Stimulated activated CD4-positive, alpha-beta T cell treated with anti-CD3 and anti-CD28 coated beads, Interleukin-4, amount 100 ng/mL, for 1 hour (primary cell): Measurements from ENCODE around the gene KIAA0319L.

Experiments
- DNase-seq: peaks from one replicate; pipeline ENCODE4 v3.0.0-alpha.2; 2020

Gene KIAA0319L

GRCh38 chr1:35535243-35535642 lies 22.0 kb downstream of the KIAA0319L start:
- DNase-seq = no peak

DNA sequence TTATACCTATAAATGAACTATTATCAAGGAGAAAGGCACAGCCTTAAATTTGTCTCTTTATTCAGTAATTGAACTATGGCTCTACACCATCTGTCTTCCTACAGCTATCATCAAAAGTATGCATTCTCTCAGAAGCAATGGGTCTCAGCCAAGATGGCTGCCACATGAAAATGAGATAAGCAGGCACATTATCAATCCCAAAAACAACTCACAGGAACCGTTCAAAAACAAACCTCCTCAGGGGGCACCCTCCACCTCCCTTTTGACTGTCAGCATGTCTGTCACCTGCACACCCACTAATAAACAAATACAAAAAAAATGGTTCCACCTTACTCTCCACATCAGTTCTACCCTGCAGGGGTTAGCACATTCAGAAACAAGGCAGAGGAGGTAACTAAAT lies 23.6 kb downstream of the KIAA0319L start:
- DNase-seq = no peak

- no peak for DNase-seq
Measured at GRCh38 chr1:35532497-35533223, 24.5 kb downstream of the KIAA0319L start.

DNA sequence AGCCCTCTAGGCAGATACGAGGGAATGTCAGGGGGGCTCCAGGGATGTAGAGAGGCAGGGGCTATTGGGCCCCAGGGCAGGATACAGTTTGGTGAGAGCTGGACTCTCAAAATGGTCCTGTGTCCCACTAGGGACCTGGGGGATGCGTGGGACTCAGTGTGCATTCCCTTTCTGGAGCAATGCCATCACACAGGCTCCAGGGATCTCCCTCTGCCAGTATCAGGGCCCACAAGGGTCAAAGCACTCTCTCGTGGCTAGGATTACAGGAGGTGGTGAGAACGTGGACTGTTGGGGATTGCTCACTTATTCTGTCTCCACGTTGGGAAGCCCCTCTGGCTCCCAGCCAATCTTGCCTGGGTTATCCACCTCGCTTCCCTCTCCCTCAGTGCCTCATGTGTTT lies 25.8 kb downstream of the KIAA0319L start:
- DNase-seq = no peak

DNA sequence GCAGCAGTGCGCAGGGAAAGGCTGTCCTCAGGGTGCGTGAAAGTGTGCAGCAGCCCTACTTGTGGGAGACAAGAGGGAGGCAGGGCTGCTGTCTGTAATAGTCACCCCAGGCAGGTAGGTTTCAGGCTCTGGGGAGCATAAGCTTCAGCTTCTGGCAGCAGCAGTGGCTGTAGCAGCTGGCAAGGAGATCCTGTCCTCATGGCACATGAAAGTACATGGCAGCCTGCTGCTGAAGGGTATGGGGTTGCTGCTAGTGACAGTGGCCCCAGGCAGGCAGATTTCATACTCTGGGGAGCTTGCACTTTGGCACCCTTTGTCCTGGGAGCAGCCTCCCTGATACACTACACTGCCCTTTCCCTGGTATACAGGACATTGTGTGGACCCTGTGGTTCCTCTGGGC lies 26.3 kb downstream of the KIAA0319L start:
- DNase-seq = no peak

DNA sequence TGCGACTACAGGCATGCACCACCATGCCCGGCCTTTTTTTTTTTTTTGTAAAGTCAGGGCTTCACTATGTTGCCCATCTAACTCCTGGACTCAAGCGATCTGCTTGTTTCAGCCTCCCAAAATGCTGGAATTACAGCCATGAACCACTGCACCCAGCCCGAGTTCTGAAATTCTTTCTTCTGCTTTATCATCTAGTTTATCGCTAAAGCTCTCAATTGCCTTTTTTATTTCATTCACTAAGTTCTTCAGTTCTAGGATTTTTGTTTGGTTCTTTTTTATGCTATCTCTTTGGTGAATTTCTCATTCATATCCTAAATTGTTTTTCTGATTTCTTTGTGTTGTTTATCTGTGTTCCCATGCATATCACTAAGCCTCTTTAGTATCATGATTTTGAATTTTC lies 27.0 kb downstream of the KIAA0319L start:
- DNase-seq = no peak

DNA sequence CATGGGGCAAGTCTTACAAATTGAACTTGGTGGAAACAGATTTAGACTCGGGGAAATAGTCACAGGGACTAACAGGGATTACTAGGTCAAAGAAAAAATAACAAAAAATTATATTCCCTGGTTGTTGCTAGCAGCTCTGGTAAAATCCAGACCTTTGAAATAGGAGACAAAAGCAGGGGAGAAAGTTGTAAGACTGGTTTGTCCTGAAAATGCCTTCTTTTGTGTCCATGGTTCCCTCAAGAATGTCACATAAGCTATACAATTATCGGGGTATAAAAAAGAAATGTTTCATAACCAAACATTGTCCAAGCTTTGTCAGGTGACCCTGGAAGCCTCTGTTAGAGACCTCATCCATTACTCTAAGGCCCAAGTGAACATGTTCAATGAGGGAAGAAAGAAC lies 33.1 kb downstream of the KIAA0319L start:
- DNase-seq = no peak

DNA sequence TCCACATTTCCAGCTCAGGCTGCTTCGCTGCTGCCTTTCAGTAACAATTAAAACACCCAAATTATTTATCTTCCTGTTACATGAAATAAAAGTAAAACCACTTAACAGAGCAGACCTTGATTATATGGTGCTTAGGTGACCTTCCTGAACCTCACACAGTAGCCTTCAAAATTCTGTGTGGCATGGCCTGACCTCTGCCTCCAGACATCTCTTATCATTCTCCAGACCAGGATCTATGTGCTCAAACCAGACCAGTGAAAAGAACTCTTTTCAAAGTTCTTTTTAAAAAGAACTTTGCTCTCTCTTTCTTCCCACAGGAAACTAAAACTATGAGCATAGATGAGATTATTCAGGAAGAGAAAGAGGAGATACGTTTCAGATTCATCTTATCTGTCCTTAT lies 37.8 kb downstream of the KIAA0319L start:
- DNase-seq = no peak

DNA sequence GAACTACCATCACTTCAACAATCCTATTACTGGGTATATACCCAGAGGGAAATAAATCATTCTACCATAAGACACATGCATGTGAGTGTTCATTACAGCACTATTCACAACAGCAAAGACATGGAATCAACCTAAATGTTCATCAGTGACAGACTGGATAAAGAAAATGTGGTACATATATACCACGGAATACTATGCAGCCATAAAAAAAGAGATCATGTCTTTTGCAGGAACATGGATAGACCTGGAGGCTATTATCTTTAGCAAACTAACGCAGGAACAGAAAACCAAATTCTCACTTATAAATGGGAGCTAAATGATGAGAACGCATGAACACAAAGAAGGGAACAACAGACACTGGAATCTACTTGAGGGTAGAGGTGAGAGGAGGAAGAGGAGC lies 39.0 kb downstream of the KIAA0319L start:
- DNase-seq = no peak

DNA sequence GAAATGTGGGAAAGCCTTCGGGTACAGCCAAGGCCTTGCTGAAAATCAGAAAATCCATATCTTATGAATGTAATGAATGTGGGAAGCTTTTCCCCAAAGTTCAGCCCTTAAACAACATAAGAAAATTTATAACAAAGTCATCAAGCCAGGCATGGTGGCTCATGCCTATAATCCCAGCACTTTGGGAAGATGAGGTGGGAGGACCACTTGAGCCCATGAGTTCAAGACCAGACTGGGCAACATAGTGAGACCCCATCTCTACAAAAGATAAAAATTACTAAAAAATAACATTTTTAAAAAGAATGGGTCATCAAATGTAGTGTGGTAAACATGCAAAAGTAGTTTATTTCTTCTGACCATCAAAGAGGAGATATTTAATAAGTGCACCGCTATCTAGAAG lies 45.9 kb downstream of the KIAA0319L start:
- DNase-seq = no peak

DNA sequence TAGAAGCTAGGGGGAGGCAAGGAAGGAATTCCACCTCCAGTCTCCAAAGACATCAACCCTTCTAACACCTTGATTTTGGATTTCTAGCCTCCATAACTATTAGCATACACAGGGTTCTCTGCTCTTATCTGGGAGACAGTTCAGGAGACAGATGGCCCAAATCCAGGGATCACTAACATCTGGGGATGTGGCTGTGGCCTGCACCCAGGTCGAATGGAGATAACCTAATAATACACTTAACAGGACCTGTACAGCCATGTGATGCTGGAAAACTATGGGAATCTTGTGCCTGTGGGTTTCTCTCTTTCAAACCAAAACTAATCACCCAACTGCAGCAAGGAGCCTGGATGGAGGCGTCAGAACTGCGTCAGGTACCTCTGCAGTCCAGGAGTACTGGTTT lies 47.6 kb downstream of the KIAA0319L start:
- DNase-seq = no peak

GRCh38 chr1:35507947-35508346 lies 49.3 kb downstream of the KIAA0319L start:
- no peak for DNase-seq

GRCh38 chr1:35506960-35507912 lies 50.0 kb downstream of the KIAA0319L start:
- no peak for DNase-seq

- DNase-seq = no peak
Measured at GRCh38 chr1:35505911-35506798, 51.0 kb downstream of the KIAA0319L start.

DNA sequence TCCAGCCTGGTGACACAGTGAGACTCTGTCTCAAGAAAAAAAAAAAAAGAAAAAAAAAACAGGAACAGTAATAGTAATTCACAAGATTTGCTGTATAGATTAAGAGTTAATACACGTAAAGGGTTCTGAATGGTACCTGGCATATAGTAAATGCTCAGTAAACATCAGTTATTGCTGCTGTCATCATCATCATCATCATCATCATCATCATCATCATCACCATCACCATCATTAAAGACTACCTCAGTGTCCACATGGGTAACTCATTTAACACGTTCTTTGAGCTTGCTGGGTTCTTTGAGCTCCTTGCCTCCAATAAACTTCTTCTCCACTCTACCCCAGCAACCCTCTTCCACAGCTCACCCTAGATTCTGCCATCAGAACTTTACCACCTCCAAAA lies 55.0 kb downstream of the KIAA0319L start:
- no peak for DNase-seq

- no peak for DNase-seq
Measured at GRCh38 chr1:35500439-35500838, 56.8 kb downstream of the KIAA0319L start.

DNA sequence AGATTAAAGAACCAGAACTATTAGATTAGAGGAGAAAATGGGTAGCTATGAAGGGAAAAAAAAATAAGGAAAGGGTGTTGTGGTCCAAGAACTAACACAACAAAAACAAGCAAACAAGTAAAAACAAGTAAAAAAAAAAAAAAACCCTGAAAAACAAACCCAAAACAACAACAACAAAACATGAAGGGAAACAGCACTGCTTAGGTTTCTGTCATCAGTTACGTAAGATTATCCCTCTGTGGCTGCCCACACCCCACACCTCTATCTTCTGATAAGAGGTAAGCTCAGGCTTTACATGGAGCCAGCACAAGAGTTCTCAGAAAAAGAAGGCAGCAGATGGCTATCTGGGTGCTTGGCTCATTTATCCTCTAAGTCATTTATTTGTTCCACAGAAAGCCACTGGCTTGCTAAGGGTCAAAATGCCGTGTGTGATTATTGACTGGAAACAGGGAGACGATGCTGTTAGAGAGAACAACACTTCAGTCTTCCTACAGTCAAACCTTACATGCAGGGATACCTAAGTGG lies 57.5 kb downstream of the KIAA0319L start:
- no peak for DNase-seq

DNA sequence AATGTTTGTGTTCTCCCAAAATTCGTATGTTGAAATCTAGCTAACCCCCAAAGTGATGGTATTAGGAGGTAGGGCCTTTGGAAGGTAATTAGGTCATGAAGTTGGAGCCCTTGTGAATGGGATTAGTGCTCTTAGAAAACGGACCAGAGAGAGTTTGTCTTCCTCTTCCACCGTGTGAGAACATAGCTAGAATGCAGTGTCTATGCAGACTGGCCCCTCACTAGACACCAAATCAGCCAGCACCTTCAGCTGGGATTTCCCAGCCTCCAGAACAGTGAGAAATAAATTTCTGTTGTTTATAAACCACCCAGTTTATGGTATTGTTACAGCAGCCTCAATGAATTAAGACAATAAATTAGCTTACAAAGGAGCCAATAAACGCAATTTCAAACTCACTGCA lies 58.0 kb downstream of the KIAA0319L start:
- DNase-seq = no peak

DNA sequence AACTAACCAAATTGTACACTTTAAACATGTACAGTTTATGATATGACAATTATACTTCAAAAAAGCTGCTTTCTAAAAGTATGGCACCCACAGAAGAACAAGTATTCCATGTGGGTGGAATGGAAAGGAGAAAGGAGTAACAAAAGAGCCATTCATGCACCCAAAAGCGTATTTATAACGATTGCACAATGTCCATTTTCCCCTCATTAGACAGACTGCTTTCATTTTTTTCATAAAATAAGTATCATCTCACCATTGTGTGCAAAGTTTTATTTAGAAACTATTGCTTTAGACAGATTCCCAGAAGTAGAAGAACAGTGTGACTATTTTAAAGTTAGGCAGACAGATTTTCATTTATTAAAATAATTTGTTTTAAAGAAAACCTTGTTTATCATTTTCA lies 59.6 kb downstream of the KIAA0319L start:
- DNase-seq = no peak

- no peak for DNase-seq
Measured at GRCh38 chr1:35490250-35490649, 67.0 kb downstream of the KIAA0319L start.

DNA sequence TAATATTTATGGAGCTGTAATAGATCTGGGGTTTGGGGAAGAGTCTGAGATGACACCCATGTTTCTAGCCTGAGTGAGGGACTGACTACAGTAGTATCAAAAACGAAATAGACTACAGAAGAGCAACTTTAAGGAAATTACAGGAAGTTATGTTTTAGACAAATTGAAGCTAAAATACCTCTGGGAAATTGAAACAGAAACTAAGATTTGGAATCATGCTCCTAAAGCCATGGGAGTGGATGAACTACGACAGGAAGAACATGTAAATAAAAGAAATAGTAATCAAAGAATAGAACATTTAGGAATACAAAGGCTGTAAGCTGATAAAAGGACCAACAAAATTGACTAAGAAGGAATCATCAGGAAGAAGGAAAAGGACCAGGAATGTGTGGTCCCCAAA lies 68.9 kb downstream of the KIAA0319L start:
- no peak for DNase-seq

DNA sequence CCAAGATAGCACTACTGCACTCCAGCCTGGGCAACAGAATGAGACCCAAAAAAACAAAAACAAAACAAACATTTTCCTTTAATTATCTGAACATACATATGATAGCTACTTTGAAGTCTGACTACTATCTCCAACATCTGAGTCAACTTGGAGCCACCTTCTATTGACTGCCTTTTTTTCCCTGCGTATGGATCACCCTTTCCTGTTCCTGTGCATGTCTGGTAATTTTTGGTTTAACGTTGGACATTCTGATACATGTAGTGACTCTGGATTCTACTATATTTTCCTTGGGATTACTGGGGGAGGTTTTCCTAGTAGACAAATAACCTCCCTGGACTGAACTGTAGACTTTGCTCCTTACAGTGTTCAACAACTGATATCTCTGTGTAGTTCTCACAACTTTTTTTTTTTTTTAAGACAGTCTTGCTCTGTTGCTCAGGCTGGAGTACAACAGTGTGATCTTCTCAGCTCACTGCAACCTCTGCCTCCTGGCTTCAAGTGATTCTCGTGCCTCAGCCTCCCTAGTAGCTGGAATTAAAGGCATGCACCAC lies 70.3 kb downstream of the KIAA0319L start:
- DNase-seq = no peak

GRCh38 chr1:35481229-35481628 lies 76.0 kb downstream of the KIAA0319L start:
- DNase-seq = no peak
